H9 (cell line): ENCODE measurements around the gene ZNF285. TPM values are rescaled to one million over a fixed set of nuclear protein-coding genes. Genes with fewer than 3 reads are reported as not detected.
"Not testable (repeated sequence)": the region's sequence is repeated elsewhere in the genome, so short reads cannot be mapped to it uniquely, and the experiment has no call there.

Experiments
- DNase-seq: peaks from one replicate; pipeline ENCODE4 v3.0.0-alpha.2; 2017
- H2AFZ ChIP-seq: one replicate; pipeline ENCODE4 v1.6.1; 2013; ENCODE audit warnings: mild to moderate bottlenecking, low read length, control low read depth, moderate library complexity
- H2AK5ac ChIP-seq: 2 replicates; pipeline ENCODE4 v1.6.1; 2013; ENCODE audit warnings: low read length, control low read depth, mixed read lengths; ENCODE audit not compliant: insufficient read length
- H2BK120ac ChIP-seq: one replicate; pipeline ENCODE4 v1.6.1; 2013; ENCODE audit warnings: low read depth, mild to moderate bottlenecking, low read length, control low read depth, inconsistent platforms; ENCODE audit not compliant: poor library complexity, severe bottlenecking
- H2BK12ac ChIP-seq: 2 replicates; pipeline ENCODE4 v1.6.1; 2013; ENCODE audit warnings: low read length, control low read depth, mixed read lengths, low read depth; ENCODE audit not compliant: insufficient read length
- H2BK15ac ChIP-seq: 2 replicates; pipeline ENCODE4 v1.6.1; 2013; ENCODE audit warnings: low read depth, low read length, control low read depth
- H2BK20ac ChIP-seq: one replicate; pipeline ENCODE4 v1.6.1; 2013; ENCODE audit warnings: low read depth, mild to moderate bottlenecking, low read length, control low read depth, inconsistent platforms; ENCODE audit not compliant: poor library complexity, severe bottlenecking
- H2BK5ac ChIP-seq: 2 replicates; pipeline ENCODE4 v1.6.1; 2013; ENCODE audit warnings: low read length, control low read depth, mixed read lengths; ENCODE audit not compliant: insufficient read length
- H3K14ac ChIP-seq: 2 replicates; pipeline ENCODE4 v1.6.1; 2013; ENCODE audit warnings: low read length, control low read depth; ENCODE audit not compliant: insufficient read depth
- H3K18ac ChIP-seq: 2 replicates; pipeline ENCODE4 v1.6.1; 2013; ENCODE audit warnings: low read depth, mild to moderate bottlenecking, mixed read lengths, low read length, control low read depth; ENCODE audit not compliant: insufficient read length
- H3K23ac ChIP-seq: 2 replicates; pipeline ENCODE4 v1.6.1; 2013; ENCODE audit warnings: low read length, control low read depth, mixed read lengths, low read depth; ENCODE audit not compliant: insufficient read length
- H3K23me2 ChIP-seq: 2 replicates; pipeline ENCODE4 v1.6.1; 2013; ENCODE audit warnings: low read depth, mild to moderate bottlenecking, mixed read lengths, low read length, control low read depth; ENCODE audit not compliant: insufficient read length, poor library complexity, severe bottlenecking
- H3K27ac ChIP-seq: 2 replicates; pipeline ENCODE4 v1.5.1; 2013; ENCODE audit warnings: low read length, control low read depth, mixed read lengths, low read depth; ENCODE audit not compliant: insufficient read length
- H3K27me3 ChIP-seq: 2 replicates; pipeline ENCODE4 v1.6.1; 2013; ENCODE audit warnings: low read length, control low read depth, inconsistent platforms; ENCODE audit not compliant: insufficient read depth
- H3K4ac ChIP-seq: 2 replicates; pipeline ENCODE4 v1.6.1; 2013; ENCODE audit warnings: low read depth, mild to moderate bottlenecking, control low read depth, inconsistent platforms, low read length, moderate library complexity
- H3K4me1 ChIP-seq: 2 replicates; pipeline ENCODE4 v1.6.1; 2013; ENCODE audit warnings: low read length, control low read depth, inconsistent platforms; ENCODE audit not compliant: insufficient read depth
- H3K4me2 ChIP-seq: 2 replicates; pipeline ENCODE4 v1.6.1; 2013; ENCODE audit warnings: low read length, control low read depth, mixed read lengths; ENCODE audit not compliant: insufficient read length, insufficient read depth
- H3K56ac ChIP-seq: 2 replicates; pipeline ENCODE4 v1.6.1; 2013; ENCODE audit warnings: low read depth, mild to moderate bottlenecking, mixed read lengths, low read length, control low read depth; ENCODE audit not compliant: insufficient read length
- H3K79me1 ChIP-seq: 2 replicates; pipeline ENCODE4 v1.6.1; 2013; ENCODE audit warnings: low read depth, mild to moderate bottlenecking, moderate library complexity, low read length, control low read depth, inconsistent platforms; ENCODE audit not compliant: insufficient read depth, poor library complexity, severe bottlenecking
- H3K79me2 ChIP-seq: 2 replicates; pipeline ENCODE4 v1.6.1; 2013; ENCODE audit warnings: low read length, control low read depth, inconsistent platforms; ENCODE audit not compliant: insufficient read depth
- H3K9ac ChIP-seq: 2 replicates; pipeline ENCODE4 v1.6.1; 2013; ENCODE audit warnings: low read length, control low read depth, mixed read lengths; ENCODE audit not compliant: insufficient read length; ENCODE audit errors: extremely low read depth
- H3K9me3 ChIP-seq: one replicate; pipeline ENCODE4 v1.6.1; 2013; ENCODE audit warnings: low read depth, low read length, inconsistent platforms; ENCODE audit not compliant: control insufficient read depth
- H3T11ph ChIP-seq: one replicate; pipeline ENCODE4 v1.6.1; 2013; ENCODE audit warnings: mild to moderate bottlenecking, low read length, control low read depth, inconsistent platforms
- H4K20me1 ChIP-seq: one replicate; pipeline ENCODE4 v1.6.1; 2013; ENCODE audit not compliant: control insufficient read depth, insufficient read length, insufficient read depth
- H4K5ac ChIP-seq: 2 replicates; pipeline ENCODE4 v1.6.1; 2013; ENCODE audit warnings: low read depth, mild to moderate bottlenecking, mixed read lengths, low read length, control low read depth; ENCODE audit not compliant: insufficient read length
- H4K8ac ChIP-seq: replicated peaks from 2 replicates; pipeline ENCODE4 v1.6.1; 2013; ENCODE audit warnings: low read length, control low read depth, mixed read lengths, low read depth; ENCODE audit not compliant: insufficient read length
- H4K91ac ChIP-seq: 2 replicates; pipeline ENCODE4 v1.6.1; 2013; ENCODE audit warnings: low read depth, mild to moderate bottlenecking, moderate library complexity, mixed read lengths, low read length, control low read depth; ENCODE audit not compliant: insufficient read length
- H3K27ac Mint-ChIP-seq, 3 experiments: 2 replicates in 2 of 3; 3 replicates in 1 of 3; pipeline ENCODE4 v1.8.0; 2020 to 2021; ENCODE audit warnings: mixed read lengths in 3 of 3, mild to moderate bottlenecking in 1 of 3, moderate library complexity in 1 of 3
- H3K27me3 Mint-ChIP-seq: 2 replicates; pipeline ENCODE4 v1.8.0; 2021; ENCODE audit warnings: low read depth, mild to moderate bottlenecking, moderate library complexity, mixed read lengths
- H3K36me3 Mint-ChIP-seq, 3 experiments: 2 replicates in 2 of 3; 3 replicates in 1 of 3; pipeline ENCODE4 v1.8.0; 2020 to 2021; ENCODE audit warnings: low read depth in 3 of 3, mixed read lengths in 3 of 3; ENCODE audit not compliant: insufficient read depth in 1 of 3
- H3K4me1 Mint-ChIP-seq, 2 experiments: 2 replicates each; pipeline ENCODE4 v1.8.0; 2020; ENCODE audit warnings: mixed read lengths in 2 of 2
- H3K4me3 Mint-ChIP-seq, 2 experiments: 2 replicates in 1 of 2; 3 replicates in 1 of 2; pipeline ENCODE4 v1.8.0; 2020 to 2021; ENCODE audit warnings: mild to moderate bottlenecking in 2 of 2, mixed read lengths in 2 of 2, moderate library complexity in 1 of 2
- H3K9me3 Mint-ChIP-seq, 2 experiments: 2 replicates in 1 of 2; 3 replicates in 1 of 2; pipeline ENCODE4 v1.8.0; 2020; ENCODE audit warnings: mild to moderate bottlenecking in 2 of 2, mixed read lengths in 2 of 2, moderate library complexity in 1 of 2
- WGBS: extraction: QIAGEN DNeasy Blood & Tissue Kit; methylation state at CpG from one replicate; pipeline ENCODE4 v1.1.7; 2013; ENCODE audit warnings: missing lambda C conversion rate, low lambda C conversion rate, mixed read lengths; ENCODE audit not compliant: insufficient read length; ENCODE audit errors: extremely low coverage; 5-methylcytosine and 5-hydroxymethylcytosine counted together
- total RNA-seq: library from RNA; stranded (reverse); gene quantifications from 2 replicates; pipeline ENCODE4 v1.2.1, GENCODE V29; 2021

The ZNF285 gene
- total RNA-seq, 1 experiment from 2014 or later, result 3.9 TPM

DNA sequence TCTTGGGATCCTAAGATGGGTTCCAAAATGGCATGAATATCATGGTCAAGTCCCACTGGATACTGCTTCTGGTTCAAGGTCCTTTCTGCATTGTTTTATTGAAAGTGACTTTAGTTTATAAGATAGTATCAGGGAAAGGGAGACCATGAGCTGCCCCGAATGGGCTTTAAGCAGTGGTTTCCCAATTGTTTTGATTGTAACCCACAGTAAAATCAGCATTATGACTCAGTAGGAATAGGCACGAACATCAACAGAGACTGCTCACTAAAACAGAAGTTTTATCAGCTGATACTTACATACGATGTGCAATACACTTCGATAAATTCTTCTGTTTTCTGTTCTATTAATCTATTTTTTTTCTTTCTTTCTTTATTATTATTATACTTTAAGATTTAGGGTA is 12.1 kb downstream of the ZNF285 start:
- not testable (repeated sequence) for H3K27me3 ChIP-seq, H2BK12ac ChIP-seq, H2BK5ac ChIP-seq, H2BK15ac ChIP-seq, H3K9ac ChIP-seq, H2BK20ac ChIP-seq, H2AK5ac ChIP-seq, H4K91ac ChIP-seq, H3K18ac ChIP-seq, H3K23ac ChIP-seq, DNase-seq, H3K27ac ChIP-seq, H2BK120ac ChIP-seq, H3K56ac ChIP-seq, H3K14ac ChIP-seq, H3K4me3 Mint-ChIP-seq, H3T11ph ChIP-seq, H3K9me3 ChIP-seq, H2AFZ ChIP-seq, H3K27me3 Mint-ChIP-seq, H3K4me1 ChIP-seq, H3K23me2 ChIP-seq, H3K79me2 ChIP-seq, H4K5ac ChIP-seq, H3K27ac Mint-ChIP-seq, H4K8ac ChIP-seq, H4K20me1 ChIP-seq, H3K79me1 ChIP-seq, H3K4me2 ChIP-seq, H3K4me1 Mint-ChIP-seq, H3K4ac ChIP-seq
- H3K36me3 Mint-ChIP-seq, result peaks cover 42 to 71% (median 58%) of the 10 kb centered on the region in 3 experiments
- no CpG with 5 or more reads among the region's 4 CpGs for WGBS
- peaks cover 59 to 76% of the 10 kb centered on the region in 2 experiments for H3K9me3 Mint-ChIP-seq
